Activated naive CD4-positive, alpha-beta T cell treated with anti-CD3 and anti-CD28 coated beads for 36 hours (primary cell): Measurements from ENCODE around the gene PHYHIPL. TPM values are rescaled to one million over a fixed set of nuclear protein-coding genes. Genes with fewer than 3 reads are reported as not detected.

Source experiments
- CTCF ChIA-PET: fragments of 350-600 bp; sonication (Branson Sonifier 250); formaldehyde crosslinking; loops from one replicate; lab custom pipeline; 2021; ENCODE audit warnings: antibody characterized with exemption; lab: Charles Lee
- DNase-seq: peaks from one replicate; pipeline ENCODE4 v3.0.0-alpha.2; 2020
- H3K27ac Mint-ChIP-seq: one replicate; pipeline ENCODE4 v1.8.0; 2021; ENCODE audit warnings: mild to moderate bottlenecking, mixed read lengths
- H3K27me3 Mint-ChIP-seq: one replicate; pipeline ENCODE4 v1.8.0; 2021; ENCODE audit warnings: low read depth, mixed read lengths
- H3K36me3 Mint-ChIP-seq: one replicate; pipeline ENCODE4 v1.8.0; 2021; ENCODE audit warnings: low read depth, mixed read lengths
- H3K4me1 Mint-ChIP-seq: one replicate; pipeline ENCODE4 v1.8.0; 2021; ENCODE audit warnings: low read depth, mixed read lengths
- H3K4me3 Mint-ChIP-seq: one replicate; pipeline ENCODE4 v1.8.0; 2021; ENCODE audit warnings: mild to moderate bottlenecking, moderate library complexity, mixed read lengths
- H3K9me3 Mint-ChIP-seq: one replicate; pipeline ENCODE4 v1.8.0; 2021; ENCODE audit warnings: mixed read lengths
- intact Hi-C: fragments of 100-400 bp; cut with micrococcal nuclease; formaldehyde crosslinking; loops from one replicate; pipeline ENCODE4 v1.15.1; 2023
- total RNA-seq, 2 experiments: library from RNA; stranded (reverse); gene quantifications; one replicate each; pipeline ENCODE4 v1.2.3, GENCODE V29; 2021

The PHYHIPL gene
- total RNA-seq, 2 experiments from 2014 or later = not detected

GRCh38 chr10:59287587-59288255 lies 111.3 kb downstream of the PHYHIPL start:
- H3K27ac Mint-ChIP-seq = no peak overlapping the region
- DNase-seq = no peak
- H3K9me3 Mint-ChIP-seq = no peaks in the 10 kb centered on the region
- intact Hi-C loops = no loop called here
- H3K36me3 Mint-ChIP-seq = no peaks in the 10 kb centered on the region
- no peaks in the 10 kb centered on the region for H3K27me3 Mint-ChIP-seq
- H3K4me1 Mint-ChIP-seq = no peaks in the 10 kb centered on the region
- H3K4me3 Mint-ChIP-seq = no peak overlapping the region
- CTCF ChIA-PET = no interaction called here

GRCh38 chr10:59289853-59290252 lies 113.4 kb downstream of the PHYHIPL start:
- H3K4me1 Mint-ChIP-seq = no peaks in the 10 kb centered on the region
- no peak overlapping the region for H3K4me3 Mint-ChIP-seq
- no peaks in the 10 kb centered on the region for H3K36me3 Mint-ChIP-seq
- intact Hi-C loops = no loop called here
- DNase-seq = no peak
- H3K27me3 Mint-ChIP-seq = no peaks in the 10 kb centered on the region
- H3K9me3 Mint-ChIP-seq = no peaks in the 10 kb centered on the region
- CTCF ChIA-PET = no interaction called here
- no peak overlapping the region for H3K27ac Mint-ChIP-seq

DNA sequence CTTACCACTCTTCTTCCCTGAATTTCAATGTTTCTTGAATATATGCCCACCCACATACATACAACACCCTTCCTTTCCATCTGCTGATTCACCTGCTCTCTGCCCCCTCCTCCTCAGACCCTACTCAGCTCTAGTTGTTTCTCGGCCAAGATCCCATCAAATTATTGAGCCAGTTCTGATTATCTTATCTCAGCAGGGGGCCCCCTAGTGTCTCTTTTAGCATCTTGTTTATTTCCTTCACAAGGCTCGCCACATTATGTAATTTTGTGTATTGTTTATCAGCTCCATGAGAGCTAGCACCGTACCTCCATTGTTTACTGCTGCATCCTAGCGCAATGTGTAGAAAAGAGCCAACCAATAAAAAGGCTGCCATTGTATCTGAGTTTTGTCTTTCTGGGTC lies 114.0 kb downstream of the PHYHIPL start:
- Mint-ChIP-seq H3K36me3 (no peaks in the 10 kb centered on the region), H3K27me3 (no peaks in the 10 kb centered on the region), H3K4me1 (no peaks in the 10 kb centered on the region), H3K27ac (no peak overlapping the region), H3K4me3 (no peak overlapping the region), H3K9me3 (no peaks in the 10 kb centered on the region)
- intact Hi-C loops = no loop called here
- DNase-seq = no peak
- CTCF ChIA-PET = no interaction called here

Other genes starting within 250 kb of the PHYHIPL start
- not detected for gene FAM13C, start 185.9 kb downstream of the PHYHIPL start, total RNA-seq